GM12878 (cell line): ENCODE data around the gene GBA3. TPM values are rescaled to one million over a fixed set of nuclear protein-coding genes. Genes with fewer than 3 reads are reported as not detected.

ENCODE experiments used
- ATAC-seq: fragments of 200-7000 bp; cut with Tn5 transposase; 3 replicates; pipeline ENCODE4 v1.9.1; 2020; ENCODE audit warnings: mild to moderate bottlenecking, moderate library complexity
- BruUV-seq: library from RNA; stranded (reverse); fragments of 400-500 nt; replicated peaks from 2 replicates; lab custom pipeline; 2021; lab: Mats Ljungman, UMichigan
- CTCF ChIA-PET: fragments of 300-600 bp; sonication (Branson Sonifier 250); formaldehyde crosslinking; extraction: SDS; loops from one replicate; lab custom pipeline; 2021; ENCODE audit warnings: inconsistent platforms; lab: Yijun Ruan, JAX
- POLR2A ChIA-PET: fragments of 350-600 bp; formaldehyde crosslinking; extraction: SDS; loops from one replicate; lab custom pipeline; 2021; ENCODE audit warnings: inconsistent platforms; lab: Charles Lee
- RAD21 ChIA-PET: fragments of 300-600 bp; sonication (Branson Sonifier 250); formaldehyde crosslinking; loops from one replicate; lab custom pipeline; 2023; ENCODE audit warnings: antibody characterized with exemption; ENCODE audit not compliant: unreplicated experiment; lab: Charles Lee
- SMC1A ChIA-PET: fragments of 300-600 bp; sonication (Branson Sonifier 250); formaldehyde crosslinking; loops from one replicate; lab custom pipeline; 2023; ENCODE audit not compliant: unreplicated experiment, uncharacterized antibody; lab: Charles Lee
- DNase-seq: peaks from one replicate; pipeline ENCODE4 v3.0.0-alpha.2; 2011; ENCODE audit warnings: low read depth, low spot score
- FAIRE-seq: peaks from 3 replicates; lab custom pipeline; 2011; peaks lifted over from hg19 to GRCh38; lab: Jason Lieb, UNC
- H2AFZ ChIP-seq: 2 replicates; pipeline ENCODE4 v1.6.0; 2011; ENCODE audit warnings: low read depth, low read length, control low read depth; ENCODE audit not compliant: control insufficient read depth
- H3K27ac ChIP-seq: 2 replicates; pipeline ENCODE4 v1.5.1; 2011; ENCODE audit warnings: control low read depth; ENCODE audit not compliant: control insufficient read depth, insufficient read depth
- H3K27me3 ChIP-seq, 2 experiments: replicated peaks in 1 of 2; 2 replicates each; pipeline versions ENCODE4 v1.6.0 to v1.6.1; 2011; ENCODE audit warnings: low read length in 1 of 2; ENCODE audit not compliant: control insufficient read depth in 2 of 2, insufficient read depth in 2 of 2
- H3K36me3 ChIP-seq, 2 experiments: 2 replicates each; pipeline ENCODE4 v1.5.1; 2011; ENCODE audit warnings: low read length in 1 of 2; ENCODE audit not compliant: control insufficient read depth in 2 of 2, insufficient read depth in 2 of 2
- H3K4me1 ChIP-seq: 2 replicates; pipeline ENCODE4 v1.6.1; 2011; ENCODE audit warnings: mild to moderate bottlenecking, low read length, moderate library complexity, mixed read lengths; ENCODE audit not compliant: control insufficient read depth, insufficient read depth
- H3K4me2 ChIP-seq: 2 replicates; pipeline ENCODE4 v1.6.0; 2011; ENCODE audit warnings: control low read depth; ENCODE audit not compliant: control insufficient read depth, insufficient read depth
- H3K4me3 ChIP-seq: fragments of 200-600 bp; sonication (generic); 2 replicates; pipeline ENCODE4 v1.5.1; 2016
- H3K79me2 ChIP-seq: 2 replicates; pipeline ENCODE4 v1.6.0; 2011; ENCODE audit warnings: low read length; ENCODE audit not compliant: control insufficient read depth, insufficient read depth
- H3K9ac ChIP-seq: 2 replicates; pipeline ENCODE4 v1.8.0; 2011; ENCODE audit warnings: low read length, control low read depth, mixed read lengths; ENCODE audit not compliant: control insufficient read depth, insufficient read depth
- H3K9me3 ChIP-seq: replicated peaks from 3 replicates; pipeline ENCODE4 v1.5.1; 2011; ENCODE audit warnings: mild to moderate bottlenecking, low read length; ENCODE audit not compliant: control insufficient read depth, insufficient read depth
- H4K20me1 ChIP-seq: 2 replicates; pipeline ENCODE4 v1.6.0; 2011; ENCODE audit not compliant: control insufficient read depth, insufficient read depth
- ATF3 ChIP-seq: IDR thresholded peaks from 2 replicates; pipeline ENCODE4 v1.6.1; 2011; ENCODE audit warnings: low read depth, mild to moderate bottlenecking, low read length, moderate library complexity, borderline replicate concordance; ENCODE audit errors: extremely low read depth
- CTCF ChIP-seq, 3 experiments: IDR thresholded peaks in 2 of 3; conservative IDR thresholded peaks in 1 of 3; 2 replicates each; pipeline ENCODE4 v1.5.1; 2011; ENCODE audit warnings: low read depth in 3 of 3, low read length in 3 of 3, mild to moderate bottlenecking in 3 of 3, control low read depth in 2 of 3, moderate library complexity in 2 of 3, inconsistent platforms in 1 of 3, mixed read lengths in 1 of 3; ENCODE audit not compliant: control insufficient read depth in 2 of 3, insufficient read depth in 1 of 3; ENCODE audit errors: extremely low read depth in 1 of 3
- NFYB ChIP-seq: IDR thresholded peaks from 2 replicates; pipeline ENCODE4 v1.6.1; 2011; ENCODE audit warnings: low read depth, mild to moderate bottlenecking, low read length, improper control_type of control experiment, moderate library complexity; ENCODE audit not compliant: insufficient read depth
- PAX5 ChIP-seq: IDR thresholded peaks from 2 replicates; pipeline ENCODE4 v1.6.1; 2011; ENCODE audit warnings: low read depth, low read length, borderline replicate concordance
- RELB ChIP-seq: fragments of 450-650 bp; IDR thresholded peaks from 2 replicates; pipeline ENCODE4 v1.6.1; 2017; ENCODE audit warnings: low read depth, mild to moderate bottlenecking, moderate library complexity
- YY1 ChIP-seq: IDR thresholded peaks from 2 replicates; pipeline ENCODE4 v1.6.1; 2011; ENCODE audit warnings: low read depth, mild to moderate bottlenecking, low read length
- whole genome bisulfite sequencing: methylation state at CpG from one replicate; pipeline ENCODE4 v1.1.6; 2016; ENCODE audit warnings: low lambda C conversion rate; ENCODE audit not compliant: insufficient replicate concordance, insufficient coverage; ENCODE audit errors: missing lambda C conversion rate; 5-methylcytosine and 5-hydroxymethylcytosine counted together
- in situ Hi-C: fragments of 300-500 bp; cut with MboI; formaldehyde crosslinking; loops from 9 replicates; pipeline ENCODE4 v1.14.3; 2018; ENCODE audit warnings: mixed read lengths
- intact Hi-C: fragments of 100-400 bp; cut with micrococcal nuclease; formaldehyde crosslinking; loops from one replicate; pipeline ENCODE4 v1.14.2; 2022; ENCODE audit not compliant: unreplicated experiment
- polyA plus RNA-seq, 11 experiments: library from polyadenylated mRNA; depleted of rRNA in 4 of 11; unstranded in 6 of 11; stranded (reverse) in 5 of 11; fragments of >200 nt; fragmentation: Nextera tagmentation in 4 of 11; fragmentation: Illumina TruSeq in 1 of 11; extraction: Ambion mirVana in 4 of 11; extraction: Trizol in 1 of 11; gene quantifications; 1 replicate in 1 of 11; 2 replicates in 10 of 11; pipeline versions ENCODE4 v1.2.1 to v1.2.3, GENCODE V29; 2011 to 2016; ENCODE audit warnings: inconsistent platforms in 2 of 11, missing spikeins in 2 of 11, low read depth in 1 of 11
- total RNA-seq, 4 experiments: library from RNA; depleted of rRNA in 3 of 4; stranded (reverse); fragments of >200 nt in 3 of 4; fragmentation: Illumina TruSeq in 1 of 4; extraction: Trizol in 1 of 4; gene quantifications; 2 replicates each; pipeline versions ENCODE4 v1.2.1 to v1.2.3, GENCODE V29; 2013 to 2021

Gene GBA3
- total and polyA plus RNA-seq, 10 of the 15 experiments (the other 5 are each of a cell fraction or from before 2014, with no cell fraction given): 0.10 to 7.2 (median 0.27) TPM

GRCh38 chr4:22689428-22689827 lies 3.3 kb upstream of the GBA3 start:
- H4K20me1 ChIP-seq: no peaks in the 10 kb centered on the region
- POLR2A ChIA-PET: no interaction called here
- RAD21 ChIA-PET: no interaction called here

More at GRCh38 chr4:22689428-22689827, 3.3 kb upstream of the GBA3 start:
- ATAC-seq (no peak), DNase-seq (no peak), FAIRE-seq (no peak)
- Histone ChIP-seq H3K27ac (no peak overlapping the region), H3K4me3 (no peak overlapping the region), H3K27me3 (no peaks in the 10 kb centered on the region), H3K9ac (no peak overlapping the region), H3K4me2 (no peak overlapping the region), H2AFZ (no peak overlapping the region), H3K4me1 (no peaks in the 10 kb centered on the region), H3K79me2 (no peaks in the 10 kb centered on the region), H3K36me3 (no peaks in the 10 kb centered on the region), H3K9me3 (no peaks in the 10 kb centered on the region)
- CTCF ChIA-PET: interaction anchor here (1.5 to 2.1 kb wide), 2 partner anchors 279 to 900 kb away, joined by 5 to 6 read pairs; no protein-coding TSS in a partner anchor
- WGBS: 1% methylated on average over 3 of the region's 3 CpGs
- in situ Hi-C loops: no loop called here
- TF ChIP-seq RELB: no peak
- TF ChIP-seq CTCF (IDR thresholded peaks at IDR 0.05 in 2 of 3, conservative IDR thresholded peaks at IDR 0.05 in 1 of 3; ENCODE audit: control insufficient read depth in 2 of 3, extremely low read depth in 1 of 3, insufficient read depth in 1 of 3, low read depth in 3 of 3, low read length in 3 of 3): no peak
- TF ChIP-seq YY1: no peak
- no peak for TF ChIP-seq NFYB
- no peak for TF ChIP-seq PAX5
- no peak for TF ChIP-seq ATF3
- SMC1A ChIA-PET: interaction anchor here (0.6 to 1.5 kb wide), 2 partner anchors 43 to 283 kb away, joined by 4 to 5 read pairs; no protein-coding TSS in a partner anchor
- intact Hi-C loops: loop anchor here (5.0 kb wide), 1 partner anchor 82 kb away; no protein-coding TSS in a partner anchor
- no TSS peak for BruUV-seq
